Lower leg skin (tissue), 3 donors: ENCODE data around the gene POLN.

Experiments
- CTCF ChIP-seq, 3 donors: fragments of 450-650 bp; IDR thresholded peaks; one replicate each; pipeline ENCODE4 v1.5.1; 2016; ENCODE audit warnings: antibody characterized with exemption in 3 of 3, mild to moderate bottlenecking in 3 of 3, moderate library complexity in 2 of 3
- POLR2A ChIP-seq, 2 donors: fragments of 450-650 bp; IDR thresholded peaks; one replicate each; pipeline ENCODE4 v1.6.1; 2016 to 2017; ENCODE audit warnings: antibody characterized with exemption in 2 of 2, mild to moderate bottlenecking in 1 of 2, moderate library complexity in 1 of 2

- TF ChIP-seq POLR2A (IDR thresholded peaks at IDR 0.05): no peak
- TF ChIP-seq CTCF (IDR thresholded peaks at IDR 0.05): no peak
Observed at GRCh38 chr4:2075987-2076907, 165.7 kb downstream of the POLN start.
